Smooth muscle cell (in vitro differentiated cells): ENCODE data around the gene PARP4. TPM values are rescaled to one million over a fixed set of nuclear protein-coding genes. Genes with fewer than 3 reads are reported as not detected.
"Not testable (repeated sequence)": the region's sequence is repeated elsewhere in the genome, so short reads cannot be mapped to it uniquely, and the experiment has no call there.

Experiments used
- DNase-seq: peaks from one replicate; lab custom pipeline; 2025; ENCODE audit not compliant: unreplicated experiment; lab: John Stamatoyannopoulos, UW
- H2AFZ ChIP-seq: fragments of 200-600 bp; sonication (generic); 2 replicates; pipeline ENCODE4 v1.6.0; 2016; ENCODE audit warnings: antibody characterized with exemption, low read depth, mild to moderate bottlenecking
- H3F3A ChIP-seq: fragments of 200-600 bp; sonication (generic); 2 replicates; pipeline ENCODE4 v1.6.0; 2017; ENCODE audit warnings: antibody characterized with exemption, low read depth
- H3K27ac ChIP-seq: fragments of 200-600 bp; sonication (generic); 2 replicates; pipeline ENCODE4 v1.5.1; 2016; ENCODE audit warnings: low read depth, mild to moderate bottlenecking
- H3K27me3 ChIP-seq: fragments of 200-600 bp; sonication (generic); 2 replicates; pipeline ENCODE4 v1.6.1; 2016; ENCODE audit warnings: low read depth, mild to moderate bottlenecking
- H3K36me3 ChIP-seq: fragments of 200-600 bp; sonication (generic); 2 replicates; pipeline ENCODE4 v1.5.1; 2016; ENCODE audit warnings: low read depth
- H3K4me1 ChIP-seq: fragments of 200-600 bp; sonication (generic); 2 replicates; pipeline ENCODE4 v1.5.1; 2016; ENCODE audit warnings: low read depth
- H3K4me2 ChIP-seq: fragments of 200-600 bp; sonication (generic); 2 replicates; pipeline ENCODE4 v1.6.0; 2016; ENCODE audit warnings: mild to moderate bottlenecking
- H3K4me3 ChIP-seq: fragments of 200-600 bp; sonication (generic); 2 replicates; pipeline ENCODE4 v1.5.1; 2016; ENCODE audit warnings: mild to moderate bottlenecking
- H3K79me2 ChIP-seq: fragments of 200-600 bp; sonication (generic); 2 replicates; pipeline ENCODE4 v1.6.0; 2016; ENCODE audit warnings: low read depth, mild to moderate bottlenecking
- H3K9ac ChIP-seq: fragments of 200-600 bp; sonication (generic); 2 replicates; pipeline ENCODE4 v1.6.0; 2016; ENCODE audit warnings: low read depth
- H3K9me3 ChIP-seq: fragments of 200-600 bp; sonication (generic); replicated peaks from 2 replicates; pipeline ENCODE4 v1.5.1; 2016; ENCODE audit warnings: low read depth
- H4K20me1 ChIP-seq: fragments of 200-600 bp; sonication (generic); 2 replicates; pipeline ENCODE4 v1.6.0; 2016; ENCODE audit warnings: low read depth
- CTCF ChIP-seq: fragments of 200-600 bp; sonication (generic); IDR thresholded peaks from 2 replicates; pipeline ENCODE4 v1.5.1; 2017; ENCODE audit warnings: borderline replicate concordance, mild to moderate bottlenecking, antibody characterized with exemption; ENCODE audit not compliant: insufficient read depth, poor library complexity, severe bottlenecking
- WGBS: methylation state at CpG from one replicate; pipeline ENCODE4 v1.1.7; 2016; ENCODE audit warnings: low lambda C conversion rate; 5-methylcytosine and 5-hydroxymethylcytosine counted together
- polyA plus RNA-seq: library from polyadenylated mRNA; unstranded; fragments of >200 nt; fragmentation: Nextera tagmentation; extraction: Ambion mirVana; gene quantifications from 2 replicates; pipeline ENCODE4 v1.2.1, GENCODE V29; 2016
- total RNA-seq: library from RNA; depleted of rRNA; stranded (reverse); fragments of >200 nt; gene quantifications from 2 replicates; pipeline ENCODE4 v1.2.3, GENCODE V29; 2014

Gene PARP4
- total and polyA plus RNA-seq, 2 experiments from 2014 or later = 18.2 to 33.7 TPM

- DNase-seq = no peak
Observed at GRCh38 chr13:24503379-24503696, 9.2 kb downstream of the PARP4 start.

GRCh38 chr13:24502533-24503378 lies 9.8 kb downstream of the PARP4 start:
- Histone ChIP-seq H3K4me1 (peaks cover 4% of the 10 kb centered on the region), H3K36me3 (no peaks in the 10 kb centered on the region), H3F3A (peaks cover 7% of the 10 kb centered on the region), H3K79me2 (peaks cover 17% of the 10 kb centered on the region), H2AFZ (no peak overlapping the region), H3K27ac (peak overlapping the region; percentile 62), H3K9me3 (no peaks in the 10 kb centered on the region), H3K27me3 (no peaks in the 10 kb centered on the region), H3K9ac (no peak overlapping the region), H3K4me2 (peak overlapping the region; percentile 4), H3K4me3 (no peak overlapping the region), H4K20me1 (peaks cover 27% of the 10 kb centered on the region)
- TF ChIP-seq CTCF = no peak
- DNase-seq = no peak
- 63% methylated on average over 8 of the region's 8 CpGs for WGBS

More at GRCh38 chr13:24503379-24503696, 9.2 kb downstream of the PARP4 start:
- no peak for TF ChIP-seq CTCF
- Histone ChIP-seq H3K4me3 (no peak overlapping the region), H3K9ac (no peak overlapping the region), H3K4me2 (peak overlapping the region; percentile 4), H3K79me2 (peaks cover 22% of the 10 kb centered on the region), H3K36me3 (no peaks in the 10 kb centered on the region), H2AFZ (no peak overlapping the region), H3F3A (peaks cover 7% of the 10 kb centered on the region), H3K27me3 (no peaks in the 10 kb centered on the region), H4K20me1 (peaks cover 28% of the 10 kb centered on the region), H3K9me3 (no peaks in the 10 kb centered on the region), H3K4me1 (peaks cover 4% of the 10 kb centered on the region), H3K27ac (peak overlapping the region; percentile 62)
- WGBS = 66% methylated on average over 4 of the region's 4 CpGs

- H3K4me1 ChIP-seq = peaks cover 4% of the 10 kb centered on the region
- peaks cover 7% of the 10 kb centered on the region for H3F3A ChIP-seq
- peaks cover 4% of the 10 kb centered on the region for H3K79me2 ChIP-seq
- no peak overlapping the region for H2AFZ ChIP-seq
- no peak for TF ChIP-seq CTCF
- H4K20me1 ChIP-seq = peaks cover 16% of the 10 kb centered on the region
- H3K27ac ChIP-seq = no peak overlapping the region
- no peaks in the 10 kb centered on the region for H3K27me3 ChIP-seq
- WGBS = 87% methylated on average over 2 of the region's 2 CpGs
- H3K4me2 ChIP-seq = no peak overlapping the region
- DNase-seq = no peak
- no peak overlapping the region for H3K9ac ChIP-seq
- H3K9me3 ChIP-seq = no peaks in the 10 kb centered on the region
- H3K4me3 ChIP-seq = no peak overlapping the region
- no peaks in the 10 kb centered on the region for H3K36me3 ChIP-seq
Observed at GRCh38 chr13:24500977-24501376, 11.6 kb downstream of the PARP4 start.

- H3K27me3 ChIP-seq = no peaks in the 10 kb centered on the region
- H3F3A ChIP-seq = peaks cover 1% of the 10 kb centered on the region
- no peaks in the 10 kb centered on the region for H4K20me1 ChIP-seq
- H3K27ac ChIP-seq = no peak overlapping the region
- peaks cover 14% of the 10 kb centered on the region for H3K36me3 ChIP-seq
- no peak overlapping the region for H3K9ac ChIP-seq
- no peaks in the 10 kb centered on the region for H3K4me1 ChIP-seq
- H3K4me2 ChIP-seq = no peak overlapping the region
- DNase-seq = no peak
- 95% methylated on average over 1 of the region's 1 CpG for WGBS
- H3K4me3 ChIP-seq = no peak overlapping the region
- H2AFZ ChIP-seq = no peak overlapping the region
- H3K79me2 ChIP-seq = no peaks in the 10 kb centered on the region
- H3K9me3 ChIP-seq = no peaks in the 10 kb centered on the region
- no peak for TF ChIP-seq CTCF
Observed at GRCh38 chr13:24497742-24498141, 14.8 kb downstream of the PARP4 start.

- not testable (repeated sequence) for H3K9me3 ChIP-seq, H3K27ac ChIP-seq, DNase-seq, H3K4me1 ChIP-seq, H3K4me2 ChIP-seq, H2AFZ ChIP-seq, H3K9ac ChIP-seq, H3K79me2 ChIP-seq, H4K20me1 ChIP-seq, H3F3A ChIP-seq, H3K27me3 ChIP-seq, H3K4me3 ChIP-seq
- H3K36me3 ChIP-seq = peaks cover 18% of the 10 kb centered on the region
- WGBS = 34% methylated on average over 2 of the region's 2 CpGs
Observed at GRCh38 chr13:24496295-24496694, 16.3 kb downstream of the PARP4 start.
